Common myeloid progenitor, CD34-positive (primary cell): Measurements from ENCODE around the gene CABLES1.
"Not testable (repeated sequence)": the region's sequence is repeated elsewhere in the genome, so short reads cannot be mapped to it uniquely, and the experiment has no call there.

ENCODE experiments used
- CTCF ChIA-PET: fragments of 350-600 bp; sonication (Branson Sonifier 250); formaldehyde crosslinking; loops from one replicate; lab custom pipeline; 2021; ENCODE audit warnings: antibody characterized with exemption; lab: Charles Lee
- POLR2A ChIA-PET: fragments of 350-600 bp; sonication (Branson Sonifier 250); formaldehyde crosslinking; loops from one replicate; lab custom pipeline; 2021; ENCODE audit warnings: antibody characterized with exemption; lab: Charles Lee
- DNase-seq, 3 donors: peaks; one replicate each; pipeline versions ENCODE4 v3.0.0 to v3.0.0-alpha.2; 2013
- H3K27ac ChIP-seq, 2 experiments: 1 replicate in 1 of 2; 2 replicates in 1 of 2; pipeline ENCODE4 v1.7.0; 2013; ENCODE audit warnings: inconsistent platforms in 2 of 2, low read length in 2 of 2, mild to moderate bottlenecking in 2 of 2, low read depth in 1 of 2, moderate library complexity in 1 of 2; ENCODE audit not compliant: severe bottlenecking in 2 of 2, insufficient read depth in 1 of 2, poor library complexity in 1 of 2
- H3K27me3 ChIP-seq, 5 experiments: replicated peaks in 2 of 5; 1 replicate in 3 of 5; 2 replicates in 2 of 5; pipeline versions ENCODE4 v1.6.1 to v1.7.0; 2013; ENCODE audit warnings: low read length in 4 of 5, mild to moderate bottlenecking in 2 of 5, moderate library complexity in 2 of 5, inconsistent platforms in 1 of 5; ENCODE audit not compliant: insufficient read depth in 5 of 5, control insufficient read depth in 4 of 5
- H3K36me3 ChIP-seq, 4 experiments: 1 replicate in 2 of 4; 2 replicates in 2 of 4; pipeline versions ENCODE4 v1.6.1 to v1.7.0; 2013; ENCODE audit warnings: low read length in 3 of 4, control low read depth in 1 of 4, mild to moderate bottlenecking in 1 of 4; ENCODE audit not compliant: control insufficient read depth in 4 of 4, insufficient read depth in 4 of 4
- H3K4me1 ChIP-seq, 4 experiments: 1 replicate in 3 of 4; 2 replicates in 1 of 4; pipeline versions ENCODE4 v1.6.1 to v1.7.1; 2013; ENCODE audit warnings: low read length in 3 of 4, mild to moderate bottlenecking in 3 of 4, control low read depth in 1 of 4, inconsistent platforms in 1 of 4, moderate library complexity in 1 of 4; ENCODE audit not compliant: control insufficient read depth in 4 of 4, insufficient read depth in 4 of 4; ENCODE audit errors: control extremely low read depth in 1 of 4
- H3K4me3 ChIP-seq, 7 experiments: 1 replicate in 4 of 7; 2 replicates in 3 of 7; pipeline versions ENCODE4 v1.5.1 to v1.7.0; 2013; ENCODE audit warnings: mild to moderate bottlenecking in 7 of 7, low read length in 6 of 7, moderate library complexity in 6 of 7, inconsistent platforms in 2 of 7, low read depth in 2 of 7, control low read depth in 1 of 7; ENCODE audit not compliant: insufficient read depth in 4 of 7, control insufficient read depth in 1 of 7; ENCODE audit errors: extremely low read depth in 1 of 7
- H3K9me3 ChIP-seq, 5 experiments: 1 replicate in 4 of 5; 2 replicates in 1 of 5; pipeline versions ENCODE4 v1.6.1 to v1.7.1; 2013; ENCODE audit warnings: low read length in 4 of 5, mild to moderate bottlenecking in 2 of 5, inconsistent platforms in 1 of 5, low read depth in 1 of 5, moderate library complexity in 1 of 5; ENCODE audit not compliant: control insufficient read depth in 4 of 5, insufficient read depth in 2 of 5; ENCODE audit errors: control extremely low read depth in 1 of 5
- WGBS: methylation state at CpG from one replicate; pipeline ENCODE4 v1.1.5; 2013; ENCODE audit not compliant: insufficient coverage; 5-methylcytosine and 5-hydroxymethylcytosine counted together

Gene CABLES1

DNA sequence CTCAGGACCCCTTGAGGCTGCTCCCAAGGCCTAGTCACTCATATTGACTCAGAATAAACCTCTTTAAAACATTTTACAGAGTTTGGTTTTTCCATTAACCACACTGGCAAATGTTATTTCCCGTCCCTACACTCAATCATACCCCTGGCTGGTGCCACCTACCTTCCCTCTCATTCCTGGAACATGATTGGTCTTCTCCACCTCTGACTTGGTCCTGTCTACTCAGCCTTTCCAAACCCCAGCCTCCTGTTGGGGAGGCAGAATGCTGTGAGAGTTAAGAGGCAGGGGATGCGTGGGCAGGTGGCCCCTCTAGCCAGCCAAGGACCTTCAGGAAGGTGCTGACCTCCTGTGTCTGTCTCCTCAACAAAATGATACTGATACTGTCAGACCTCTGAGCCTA is 149.3 kb downstream of the CABLES1 start:
- H3K27ac ChIP-seq = no peak overlapping the region
- no peak overlapping the region for H3K4me3 ChIP-seq
- 100% methylated on average over 1 of the region's 2 CpGs for WGBS
- H3K4me1 ChIP-seq = peaks cover 0 to 5% (median 4%) of the 10 kb centered on the region in 4 experiments
- ChIA-PET CTCF (no interaction called here), POLR2A (no interaction called here)
- no peaks in the 10 kb centered on the region for H3K9me3 ChIP-seq
- DNase-seq = no peak
- H3K27me3 ChIP-seq = no peaks in the 10 kb centered on the region
- no peaks in the 10 kb centered on the region for H3K36me3 ChIP-seq

DNA sequence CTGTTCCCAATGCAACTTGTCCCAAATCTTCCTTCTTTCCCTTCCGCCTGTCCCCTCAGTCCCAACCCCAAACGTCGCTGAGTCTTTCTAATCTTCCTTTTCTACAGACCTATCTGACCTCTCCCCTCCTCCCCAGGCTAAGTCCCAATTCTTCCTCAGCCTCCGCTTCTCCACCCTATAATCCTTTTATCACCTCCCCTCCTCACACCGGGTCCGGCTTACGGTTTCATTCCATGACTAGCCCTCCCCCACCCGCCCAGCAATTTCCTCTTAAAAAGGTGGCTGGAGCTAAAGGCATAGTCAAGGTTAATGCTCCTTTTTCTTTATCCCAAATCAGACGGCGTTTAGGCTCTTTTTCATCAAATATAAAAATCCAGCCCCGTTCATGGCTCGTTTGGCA is 150.3 kb downstream of the CABLES1 start:
- H3K36me3 ChIP-seq, POLR2A ChIA-PET, H3K9me3 ChIP-seq, CTCF ChIA-PET, DNase-seq, H3K4me1 ChIP-seq, H3K27me3 ChIP-seq, H3K27ac ChIP-seq, H3K4me3 ChIP-seq: not testable (repeated sequence)
- WGBS = 96% methylated on average over 8 of the region's 12 CpGs

DNA sequence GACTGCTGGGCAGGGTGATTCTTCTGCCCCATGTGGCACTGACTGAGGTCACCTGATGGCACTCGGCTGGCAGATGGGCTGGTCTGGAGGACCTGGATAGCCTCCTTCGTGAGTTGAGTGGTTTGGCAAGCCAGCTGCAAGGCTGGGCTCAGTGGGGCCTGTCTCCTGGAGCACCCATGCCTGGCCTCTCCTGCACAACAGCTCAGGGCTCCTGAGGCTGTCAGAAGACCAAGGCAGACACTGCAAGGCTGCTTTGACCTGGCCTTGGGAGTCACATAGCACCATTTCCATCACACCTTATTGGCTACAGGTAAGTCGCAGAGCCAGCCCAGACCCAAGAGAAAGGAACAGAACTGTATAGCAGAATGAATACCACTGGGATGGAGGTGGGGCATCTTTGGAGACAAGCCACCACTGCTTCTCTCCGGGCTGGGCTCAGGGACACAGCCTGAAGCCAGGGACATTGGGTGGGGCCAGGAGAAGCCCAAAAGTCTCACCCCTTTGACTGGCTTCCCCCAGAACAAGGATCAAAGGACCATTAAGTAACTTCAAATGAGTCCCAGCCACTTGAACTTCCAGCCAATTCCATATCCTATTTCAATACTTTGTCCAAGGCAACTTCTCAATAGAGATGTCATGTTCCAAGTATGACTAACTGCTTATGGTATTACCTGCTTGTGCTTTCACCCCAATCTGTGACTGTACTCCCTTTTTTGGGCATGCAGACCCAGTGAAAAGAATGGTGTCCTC is 156.3 kb downstream of the CABLES1 start:
- 96% methylated on average over 4 of the region's 4 CpGs for WGBS
- ChIA-PET POLR2A (interaction anchor here (0.6 kb wide), 1 partner anchor 26 kb away, joined by 4 read pairs; no protein-coding TSS in a partner anchor), CTCF (interaction anchor here (0.8 kb wide), 1 partner anchor 13 kb away, joined by 3 read pairs; no protein-coding TSS in a partner anchor)
- H3K9me3 ChIP-seq = no peaks in the 10 kb centered on the region
- H3K4me3 ChIP-seq = no peak overlapping the region
- H3K36me3 ChIP-seq = peaks cover 0 to 3% (median 0%) of the 10 kb centered on the region in 4 experiments
- no peak for DNase-seq
- no peaks in the 10 kb centered on the region for H3K4me1 ChIP-seq
- H3K27ac ChIP-seq = no peak overlapping the region
- no peaks in the 10 kb centered on the region for H3K27me3 ChIP-seq

DNA sequence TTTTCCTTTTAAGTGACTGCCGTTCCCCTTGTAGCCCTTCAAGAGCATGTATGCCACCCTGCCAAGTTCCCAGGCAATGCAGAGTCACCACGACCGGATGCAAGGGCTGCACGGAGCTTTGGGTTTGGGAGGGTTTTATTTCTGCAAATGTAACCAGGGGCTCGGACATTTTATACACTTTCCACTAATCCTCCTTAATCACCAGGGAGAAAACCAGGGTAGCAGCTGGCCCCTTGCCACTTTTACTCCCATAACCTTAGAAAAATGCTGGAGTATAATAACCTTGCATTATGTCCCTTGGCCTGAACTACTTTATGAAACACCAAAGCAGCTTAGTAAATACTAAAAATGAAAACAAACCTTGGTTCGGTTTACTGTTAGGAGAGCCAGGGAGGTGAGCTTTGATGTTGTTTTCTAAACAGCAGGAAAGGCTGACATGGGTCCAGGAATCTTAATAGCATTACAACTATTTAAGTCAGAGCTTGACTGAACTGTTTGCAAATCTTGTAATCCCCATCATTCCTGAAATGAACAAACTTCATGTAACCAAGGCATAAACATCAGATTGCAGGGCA is 165.0 kb downstream of the CABLES1 start:
- ChIA-PET CTCF (interaction anchor here (1.3 kb wide), 1 partner anchor 11 kb away, joined by 6 read pairs; no protein-coding TSS in a partner anchor), POLR2A (interaction anchor here (0.6 kb wide), 1 partner anchor 132 kb away, joined by 3 read pairs; no protein-coding TSS in a partner anchor)
- WGBS = 88% methylated on average over 2 of the region's 6 CpGs
- H3K27me3 ChIP-seq = no peaks in the 10 kb centered on the region
- H3K4me1 ChIP-seq = peaks cover 0 to 15% (median 11%) of the 10 kb centered on the region in 4 experiments
- no peaks in the 10 kb centered on the region for H3K9me3 ChIP-seq
- no peak overlapping the region for H3K4me3 ChIP-seq
- H3K36me3 ChIP-seq = peaks cover 0 to 4% (median 1%) of the 10 kb centered on the region in 4 experiments
- peak in 1 of 3 donors; percentile 18 for DNase-seq
- no peak overlapping the region for H3K27ac ChIP-seq

DNA sequence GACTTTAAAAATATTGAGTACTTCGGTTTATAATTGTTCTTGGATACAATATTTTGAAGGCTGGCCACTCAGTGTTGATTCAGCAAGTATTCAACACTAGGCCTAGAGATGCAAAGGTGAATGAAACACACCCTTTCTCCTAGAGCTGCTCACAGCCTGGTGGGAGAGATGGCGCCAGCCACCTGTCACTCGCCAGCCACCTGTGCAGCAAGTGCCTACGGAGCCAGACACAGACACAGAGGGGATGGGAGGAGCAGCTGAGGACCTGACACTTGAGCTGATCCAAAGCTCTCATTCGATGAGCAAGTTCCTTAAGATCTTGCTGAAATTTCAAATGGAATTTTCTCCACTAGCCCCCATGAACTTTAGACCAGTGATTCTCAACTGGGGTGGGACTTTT is 166.7 kb downstream of the CABLES1 start:
- ChIA-PET CTCF (no interaction called here), POLR2A (no interaction called here)
- peaks cover 0 to 19% (median 18%) of the 10 kb centered on the region in 4 experiments for H3K4me1 ChIP-seq
- H3K9me3 ChIP-seq = no peaks in the 10 kb centered on the region
- H3K36me3 ChIP-seq = peaks cover 0 to 4% (median 1%) of the 10 kb centered on the region in 4 experiments
- H3K27me3 ChIP-seq = no peaks in the 10 kb centered on the region
- 100% methylated on average over 4 of the region's 5 CpGs for WGBS
- no peak overlapping the region for H3K27ac ChIP-seq
- DNase-seq = no peak
- H3K4me3 ChIP-seq = no peak overlapping the region

DNA sequence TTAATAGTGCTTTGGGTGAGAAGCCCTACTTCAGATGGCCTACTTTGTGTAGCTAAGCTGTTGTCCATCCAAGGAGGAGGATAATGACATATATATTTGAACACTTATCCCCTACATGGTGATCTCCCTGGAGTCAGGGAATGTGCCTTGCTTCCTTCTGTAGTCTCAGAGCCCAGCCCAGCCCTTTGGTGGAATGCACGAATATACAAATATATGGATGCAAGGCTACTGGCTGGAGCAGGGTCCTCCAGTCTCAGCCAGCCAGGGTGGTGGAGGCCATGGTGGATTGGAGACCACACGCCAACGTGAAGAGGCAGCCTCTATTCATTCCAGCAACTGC is 167.2 kb downstream of the CABLES1 start:
- no peak overlapping the region for H3K4me3 ChIP-seq
- H3K9me3 ChIP-seq = no peaks in the 10 kb centered on the region
- POLR2A ChIA-PET = no interaction called here
- peaks cover 0 to 24% (median 22%) of the 10 kb centered on the region in 4 experiments for H3K4me1 ChIP-seq
- no peak for DNase-seq
- no peak overlapping the region for H3K27ac ChIP-seq
- WGBS = 94% methylated on average over 3 of the region's 3 CpGs
- peaks cover 0 to 4% (median 1%) of the 10 kb centered on the region in 4 experiments for H3K36me3 ChIP-seq
- CTCF ChIA-PET = interaction anchor here (1.3 kb wide), 1 partner anchor 172 kb away, joined by 3 read pairs; no protein-coding TSS in a partner anchor
- H3K27me3 ChIP-seq = no peaks in the 10 kb centered on the region
